ENCODE results near the gene STX10. TPM values are rescaled to one million over a fixed set of nuclear protein-coding genes. Genes with fewer than 3 reads are reported as not detected.

Gene STX10
- total and polyA plus RNA-seq, 12 donors, result 18.7 to 69.9 (median 28.9) TPM

GRCh38 chr19:13095934-13096927 is 53.9 kb downstream of the STX10 start:
- WGBS, 2 donors, result 47 to 52% methylated on average over 44 of the region's 44 CpGs
- DNase-seq (peak in 1 of 2 donors; percentile 47), ATAC-seq (no peak)
- H3K4me3 ChIP-seq, result peak overlapping the region in 7 of 10 donors; percentile 1 to 65 (median 49)
- peaks cover 32 to 97% (median 91%) of the 10 kb centered on the region in 9 donors for H3K4me1 ChIP-seq
- intact Hi-C loops (cut with DNase I), result no loop called here
- peak in 4 of 9 donors; percentile 12 to 27 (median 18) for TF ChIP-seq CTCF (IDR thresholded peaks at IDR 0.05)
- no peaks in the 10 kb centered on the region for H3K27me3 ChIP-seq
- peaks cover 0 to 27% (median 0%) of the 10 kb centered on the region in 9 donors for H3K36me3 ChIP-seq
- no peaks in the 10 kb centered on the region for H3K9me3 ChIP-seq
- H3K27ac ChIP-seq, result peak overlapping the region; percentile 47 to 96 (median 91)

DNA sequence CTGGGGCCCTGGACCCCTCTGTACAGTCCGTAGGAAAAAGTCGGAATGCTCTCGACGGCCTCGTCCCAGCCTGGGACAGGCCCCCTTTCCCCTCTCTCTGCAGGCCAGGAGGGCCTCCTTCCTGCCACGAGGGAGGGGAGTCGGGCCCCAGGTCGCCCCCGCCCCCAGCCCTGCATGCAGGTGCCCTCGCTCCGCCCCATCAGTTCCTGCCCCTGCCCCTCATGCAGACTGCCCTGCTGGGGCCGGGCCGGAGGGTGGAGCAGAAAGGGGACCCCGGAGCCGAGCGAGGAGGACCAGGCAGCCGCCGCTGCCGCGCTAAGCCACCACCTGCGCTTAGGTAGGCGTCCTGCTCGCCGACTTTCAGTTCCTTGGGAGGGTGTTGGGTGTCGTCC is 54.8 kb downstream of the STX10 start:
- intact Hi-C loops (cut with DNase I), result no loop called here
- ATAC-seq, result no peak
- Histone ChIP-seq H3K27ac (peak overlapping the region; percentile 31 to 96 (median 88)), H3K36me3 (peaks cover 0 to 29% (median 0%) of the 10 kb centered on the region in 9 donors), H3K4me3 (peak overlapping the region in 5 of 10 donors; percentile 18 to 65 (median 26)), H3K9me3 (no peaks in the 10 kb centered on the region), H3K27me3 (no peaks in the 10 kb centered on the region), H3K4me1 (peaks cover 39 to 97% (median 91%) of the 10 kb centered on the region in 9 donors)
- 78 to 86% methylated on average over 25 of the region's 25 CpGs for WGBS, 2 donors
- no peak for TF ChIP-seq CTCF (IDR thresholded peaks at IDR 0.05)
- no peak for DNase-seq

DNA sequence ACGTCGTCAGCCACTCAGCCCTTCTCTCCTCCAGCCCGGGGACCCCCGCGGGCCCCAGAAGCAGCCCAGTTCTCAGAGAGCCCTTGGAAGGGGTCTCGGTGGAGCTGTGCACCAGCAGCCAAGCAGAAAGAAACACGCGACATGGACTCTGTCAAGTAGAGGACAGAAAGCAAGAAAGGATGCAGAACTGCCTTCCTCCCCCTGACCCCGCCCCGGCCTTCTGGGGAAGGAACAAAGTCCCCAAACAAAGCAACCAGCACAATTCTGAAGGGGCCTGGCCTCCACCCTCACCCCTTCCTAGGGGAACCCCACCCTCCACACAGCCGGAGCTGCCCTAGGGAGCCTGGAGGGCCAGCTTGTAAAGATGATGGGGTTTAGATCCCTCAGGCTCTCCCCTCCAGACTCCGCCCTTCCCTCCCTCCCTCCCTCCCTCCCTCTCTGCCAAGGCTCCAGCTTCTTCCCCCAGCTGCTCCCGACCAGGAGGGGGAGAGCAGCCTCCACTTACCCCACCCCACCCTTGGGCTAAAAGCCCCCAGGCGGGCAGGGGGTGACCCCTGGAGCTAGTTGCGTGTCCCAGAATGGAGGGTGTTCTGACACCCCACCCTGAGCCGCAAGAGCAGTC is 55.3 kb downstream of the STX10 start:
- 60 to 67% methylated on average over 16 of the region's 16 CpGs for WGBS, 2 donors
- peak overlapping the region; percentile 43 to 96 (median 90) for H3K27ac ChIP-seq
- no peaks in the 10 kb centered on the region for H3K9me3 ChIP-seq
- ATAC-seq, result peak in 1 of 8 donors; percentile 0
- intact Hi-C loops (cut with DNase I), result loop anchor here in 2 of 10 donors (5.0 kb wide), 2 partner anchors 113 to 118 kb away; no protein-coding TSS in a partner anchor
- no peak for TF ChIP-seq CTCF (IDR thresholded peaks at IDR 0.05)
- H3K4me3 ChIP-seq, result peak overlapping the region in 5 of 10 donors; percentile 18 to 65 (median 26)
- H3K4me1 ChIP-seq, result peaks cover 43 to 97% (median 91%) of the 10 kb centered on the region in 9 donors
- H3K27me3 ChIP-seq, result no peaks in the 10 kb centered on the region
- H3K36me3 ChIP-seq, result peaks cover 0 to 29% (median 0%) of the 10 kb centered on the region in 9 donors
- no peak for DNase-seq

GRCh38 chr19:13094106-13094504 is 56.1 kb downstream of the STX10 start:
- no peak for ATAC-seq
- 45 to 47% methylated on average over 5 of the region's 5 CpGs for WGBS, 2 donors
- H3K27ac ChIP-seq, result peak overlapping the region; percentile 43 to 96 (median 90)

More at GRCh38 chr19:13094106-13094504, 56.1 kb downstream of the STX10 start:
- intact Hi-C loops (cut with DNase I), result loop anchor here in 2 of 10 donors (5.0 kb wide), 2 partner anchors 112 to 117 kb away; no protein-coding TSS in a partner anchor
- peak in 3 of 9 donors; percentile 2 to 22 (median 9) for TF ChIP-seq CTCF (IDR thresholded peaks at IDR 0.05)
- peaks cover 49 to 99% (median 88%) of the 10 kb centered on the region in 9 donors for H3K4me1 ChIP-seq
- no peaks in the 10 kb centered on the region for H3K9me3 ChIP-seq
- H3K4me3 ChIP-seq, result no peak overlapping the region
- H3K36me3 ChIP-seq, result peaks cover 0 to 35% (median 0%) of the 10 kb centered on the region in 9 donors
- peak in 1 of 2 donors; percentile 46 for DNase-seq
- H3K27me3 ChIP-seq, result no peaks in the 10 kb centered on the region

Measured in heart right ventricle (tissue), 16 donors.